Stimulated activated CD4-positive, alpha-beta T cell treated with anti-CD3 and anti-CD28 coated beads, Interleukin-12 subunit alpha, Interleukin-12 subunit beta, amount 100 ng/mL, for 4 hours (primary cell): Measurements from ENCODE around the gene SLC2A14.
A peak's percentile ranks its signal among the peaks of the same experiment; 100 is the strongest.
"Not testable (repeated sequence)": the region's sequence is repeated elsewhere in the genome, so short reads cannot be mapped to it uniquely, and the experiment has no call there.

ENCODE experiments used
- DNase-seq: peaks from one replicate; pipeline ENCODE4 v3.0.0-alpha.2; 2020

The SLC2A14 gene

GRCh38 chr12:7872566-7873319 is at the start of gene SLC2A14:
Gene SLC2A14 (minus strand): TSS chr12:7872915. CDS start chr12:7869880, 3,035 bp downstream.
- DNase-seq: no peak

GRCh38 chr12:7921181-7921580 is 48.5 kb upstream of the SLC2A14 start:
- not testable (repeated sequence) for DNase-seq

GRCh38 chr12:7918268-7918590 is 45.5 kb upstream of the SLC2A14 start:
- DNase-seq: not testable (repeated sequence)

DNA sequence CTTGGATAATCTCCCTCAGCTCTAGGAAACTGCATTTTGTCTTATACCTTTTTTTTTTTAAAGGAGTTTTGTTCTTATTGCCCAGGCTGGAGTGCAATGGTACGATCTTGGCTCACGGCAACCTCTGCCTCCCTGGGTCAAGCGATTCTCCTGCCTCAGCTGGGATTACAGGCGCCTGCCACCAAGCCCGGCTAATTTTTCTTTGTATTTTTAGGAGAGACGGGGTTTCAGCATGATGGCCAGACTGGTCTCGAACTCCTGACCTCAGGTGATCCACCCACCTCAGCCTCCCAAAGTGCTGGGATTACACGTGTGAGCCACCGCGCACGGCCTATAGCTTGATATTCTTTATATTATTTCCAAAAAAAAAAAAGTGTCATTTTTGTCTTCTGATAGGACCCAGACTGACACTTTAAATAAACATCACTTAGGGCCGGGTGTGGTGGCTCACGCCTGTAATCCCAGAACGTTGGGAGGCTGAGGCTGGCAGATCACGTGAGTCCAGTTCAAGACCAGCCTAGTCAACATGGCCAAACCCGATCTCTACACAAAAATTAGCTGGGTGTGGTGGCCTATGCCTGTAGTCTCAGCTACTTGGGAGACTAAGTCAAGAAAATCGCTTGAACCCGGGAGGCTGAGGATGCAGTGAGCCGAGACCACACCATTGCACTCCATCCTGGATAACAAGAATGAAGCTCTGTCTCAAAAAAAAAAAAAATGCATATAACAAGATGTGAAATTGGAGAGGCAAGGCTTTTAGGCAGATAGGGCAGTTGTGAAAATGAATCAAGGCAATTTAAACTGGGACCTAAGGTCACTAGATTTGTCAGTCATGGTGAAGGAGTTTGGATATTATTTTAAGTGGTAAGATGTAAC is 44.9 kb upstream of the SLC2A14 start:
- DNase-seq: no peak

DNA sequence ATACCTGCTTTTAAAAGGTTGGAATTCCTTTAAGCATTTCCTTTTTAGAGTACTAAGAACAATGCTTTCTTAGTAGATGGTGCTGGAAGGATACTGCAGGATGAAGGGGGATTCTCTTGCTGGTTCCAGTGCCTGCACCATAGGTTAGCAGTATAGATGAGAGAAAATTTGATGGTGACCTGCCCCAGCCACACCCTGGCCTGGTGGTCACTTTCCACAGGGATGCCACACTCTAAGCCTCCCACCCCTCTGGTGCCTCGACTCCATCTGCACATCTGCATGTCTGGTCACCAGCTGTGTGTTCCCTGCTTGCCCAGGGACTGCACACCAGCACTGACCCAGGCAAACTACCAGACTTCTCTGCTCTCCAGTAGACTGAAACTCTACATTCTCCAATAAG is 44.2 kb upstream of the SLC2A14 start:
- DNase-seq: no peak

DNA sequence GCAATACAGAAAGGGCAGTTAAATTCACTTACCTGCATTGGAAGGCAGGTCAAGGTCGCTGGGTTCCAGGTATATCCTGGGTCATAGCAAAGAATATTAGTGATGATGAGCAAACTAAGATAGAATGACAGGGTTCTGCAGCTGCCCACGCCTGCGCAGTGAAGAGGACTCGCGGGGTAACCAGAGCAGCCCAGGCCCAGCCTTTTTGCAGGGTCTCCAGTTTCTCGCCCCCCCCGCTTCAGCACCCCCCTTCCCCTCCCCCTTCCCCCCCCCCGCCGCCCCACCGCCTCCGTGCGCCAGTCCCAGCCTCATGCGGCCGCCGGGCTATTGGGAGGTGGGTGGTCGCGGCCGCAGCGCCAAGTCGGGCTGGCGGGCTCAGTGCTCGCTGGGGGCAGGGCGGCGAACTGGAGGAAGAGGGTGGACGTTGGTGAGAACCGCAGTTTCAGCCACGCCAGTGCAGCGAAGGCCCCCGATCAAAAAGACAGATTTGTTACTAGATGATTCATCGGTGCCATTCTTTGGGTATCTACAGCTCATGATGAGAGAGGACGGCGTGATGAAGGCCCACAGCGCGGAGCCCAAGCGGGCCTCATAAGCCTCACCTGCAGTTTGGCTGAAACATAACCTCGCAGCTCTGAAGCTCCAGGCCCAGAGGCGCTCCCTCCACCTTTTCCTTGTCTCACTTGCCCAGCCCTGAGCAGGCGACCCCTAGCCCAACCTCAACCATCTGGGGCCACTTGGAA is 43.1 kb upstream of the SLC2A14 start:
- DNase-seq: no peak

- not testable (repeated sequence) for DNase-seq
These were observed 37.4 kb upstream of the SLC2A14 start for GRCh38 chr12:7910106-7910505.

DNA sequence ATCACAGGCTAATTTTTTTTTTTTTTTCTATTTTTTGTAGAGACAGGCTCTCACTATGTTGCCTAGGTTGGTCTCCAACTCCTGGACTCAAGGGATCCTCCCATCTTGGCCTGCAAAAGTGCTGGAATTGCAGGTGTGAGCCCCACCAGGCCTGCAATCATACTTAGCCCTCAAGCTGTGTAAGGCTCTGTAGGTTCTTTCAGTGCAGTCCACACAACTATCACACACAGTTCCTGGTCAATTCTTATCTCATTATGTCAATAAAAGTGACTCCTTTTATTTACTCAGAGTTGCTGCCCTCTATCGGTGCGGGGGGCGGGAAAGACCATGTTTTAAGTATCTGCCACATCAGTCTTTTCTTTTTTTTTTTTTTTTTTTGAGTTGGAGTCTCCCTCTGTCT is 34.3 kb upstream of the SLC2A14 start:
- peak; percentile 13 for DNase-seq

- not testable (repeated sequence) for DNase-seq
These were observed 33.6 kb upstream of the SLC2A14 start for GRCh38 chr12:7906303-7906702.

DNA sequence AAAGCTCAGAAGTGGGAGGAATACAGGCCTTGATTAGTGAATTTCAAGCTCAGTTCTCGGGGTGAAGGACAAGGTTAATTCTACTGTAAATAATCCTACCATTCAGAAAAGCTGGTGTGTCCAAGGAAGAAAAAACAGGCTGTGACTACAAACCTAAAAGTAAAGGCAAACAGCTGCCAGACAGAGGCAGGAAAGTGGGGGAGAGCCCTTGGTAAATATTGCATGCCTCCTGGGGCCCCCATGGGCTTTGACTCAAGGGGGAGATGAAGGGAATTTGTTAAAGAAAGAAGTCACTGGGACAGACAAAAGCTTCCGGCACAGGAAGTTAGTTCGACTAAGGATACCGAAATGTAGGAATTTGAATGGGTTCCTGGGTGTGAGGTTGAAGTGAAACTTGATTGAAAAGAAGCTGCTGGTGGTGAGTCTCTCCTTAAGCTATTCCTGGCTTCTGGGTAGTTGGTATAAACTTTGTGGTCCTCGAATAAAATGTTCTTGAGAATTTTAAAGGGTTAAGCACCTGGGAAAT is 32.9 kb upstream of the SLC2A14 start:
- not testable (repeated sequence) for DNase-seq

- no peak for DNase-seq
These were observed 32.4 kb upstream of the SLC2A14 start for GRCh38 chr12:7905071-7905470.

DNA sequence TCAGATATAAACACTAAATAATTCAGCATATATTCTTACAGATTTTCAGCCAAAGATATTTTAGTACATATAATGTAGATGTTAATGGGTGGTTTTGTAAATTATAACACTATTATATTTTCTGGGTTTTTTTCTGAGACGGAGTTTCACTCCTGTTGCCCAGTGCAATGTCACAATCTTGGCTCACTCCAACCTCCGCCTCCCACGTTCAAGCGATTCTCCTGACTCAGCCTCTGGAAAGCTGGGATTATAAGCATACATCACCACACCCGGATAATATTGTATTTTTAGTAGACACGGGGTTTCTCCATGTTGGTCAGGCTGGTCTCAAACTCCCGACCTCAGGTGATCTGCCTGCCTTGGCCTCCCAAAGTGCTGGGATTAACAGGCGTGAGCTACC is 29.7 kb upstream of the SLC2A14 start:
- not testable (repeated sequence) for DNase-seq

DNA sequence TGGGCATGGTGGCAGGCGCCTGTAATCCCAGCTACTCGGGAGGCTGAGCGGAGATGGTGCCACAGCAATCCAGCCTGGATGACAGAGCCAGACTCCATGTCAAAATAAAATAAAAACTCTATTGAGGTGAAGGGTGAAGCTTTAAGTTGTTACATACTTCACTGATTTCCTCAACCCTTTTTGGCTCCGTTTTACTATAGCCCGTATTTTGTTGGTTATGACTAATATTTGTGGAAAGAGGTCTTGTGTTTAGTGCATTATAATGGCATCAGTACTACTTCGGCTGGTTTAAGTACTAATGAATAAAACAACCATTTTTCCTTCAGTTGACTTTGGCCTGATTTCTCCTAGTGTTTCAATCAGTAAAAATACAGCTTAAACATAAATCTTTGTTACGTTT is 27.0 kb upstream of the SLC2A14 start:
- DNase-seq: no peak

- DNase-seq: not testable (repeated sequence)
These were observed 24.0 kb upstream of the SLC2A14 start for GRCh38 chr12:7896726-7897125.

DNA sequence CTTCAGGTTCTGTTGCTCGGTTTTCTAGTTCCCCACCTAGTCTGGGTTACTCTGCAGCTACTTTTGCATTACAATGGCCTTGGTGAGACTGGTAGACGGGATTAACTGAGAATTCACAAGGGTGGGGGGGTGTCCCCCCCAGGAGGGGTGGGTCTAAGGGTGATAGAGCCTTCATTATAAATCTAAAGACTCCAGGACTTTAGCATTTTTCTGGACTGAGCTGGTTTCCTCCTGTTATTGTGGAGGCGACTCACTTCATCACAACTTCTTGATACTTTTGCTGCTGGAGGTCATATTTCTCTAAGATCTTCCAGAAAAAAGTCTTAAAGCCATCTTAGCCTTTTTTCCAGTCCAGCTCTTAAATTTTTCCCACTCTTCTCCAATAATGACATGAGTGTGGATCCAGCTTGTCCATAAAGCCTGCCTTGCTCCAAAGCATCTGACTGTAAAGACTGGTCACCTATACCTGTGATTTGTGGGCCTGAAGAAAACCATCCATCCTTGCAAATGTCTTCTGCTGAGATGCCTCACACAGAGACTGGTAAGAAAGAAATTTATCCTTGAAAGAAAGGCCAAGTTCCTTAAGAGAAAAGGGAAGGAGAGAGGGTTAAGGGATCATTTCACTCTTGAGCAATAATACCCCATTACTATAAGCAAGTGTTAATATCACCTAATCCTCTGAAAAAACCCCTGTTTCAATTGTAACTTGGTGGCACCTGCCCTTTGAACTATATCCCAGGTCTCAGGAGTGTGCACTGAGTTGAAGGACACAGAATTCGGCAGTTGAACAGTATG is 19.7 kb upstream of the SLC2A14 start:
- no peak for DNase-seq

GRCh38 chr12:7884689-7885088 is 12.0 kb upstream of the SLC2A14 start:
- DNase-seq: no peak

- not testable (repeated sequence) for DNase-seq
These were observed 9.0 kb upstream of the SLC2A14 start for GRCh38 chr12:7881736-7882120.

- not testable (repeated sequence) for DNase-seq
These were observed 8.4 kb upstream of the SLC2A14 start for GRCh38 chr12:7880952-7881735.

DNA sequence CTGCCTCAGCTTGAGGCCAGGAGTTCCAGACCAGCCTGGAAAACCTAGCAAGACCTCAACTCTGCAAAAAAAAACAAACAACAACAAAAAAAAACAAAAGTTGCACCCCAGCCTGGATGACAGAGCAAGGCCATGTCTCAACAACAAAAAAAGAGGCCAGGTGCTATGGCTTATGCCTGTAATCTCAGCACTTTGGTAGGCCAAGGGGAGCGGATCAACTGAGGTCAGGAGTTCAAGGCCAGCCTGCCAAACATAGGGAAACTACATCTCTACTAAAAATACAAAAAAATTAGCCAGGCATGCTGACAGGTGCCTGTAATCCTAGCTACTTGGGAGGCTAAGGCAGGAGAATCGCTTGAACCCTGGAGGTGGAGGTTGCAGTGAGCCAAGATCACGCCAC is 6.5 kb upstream of the SLC2A14 start:
- no peak for DNase-seq

DNA sequence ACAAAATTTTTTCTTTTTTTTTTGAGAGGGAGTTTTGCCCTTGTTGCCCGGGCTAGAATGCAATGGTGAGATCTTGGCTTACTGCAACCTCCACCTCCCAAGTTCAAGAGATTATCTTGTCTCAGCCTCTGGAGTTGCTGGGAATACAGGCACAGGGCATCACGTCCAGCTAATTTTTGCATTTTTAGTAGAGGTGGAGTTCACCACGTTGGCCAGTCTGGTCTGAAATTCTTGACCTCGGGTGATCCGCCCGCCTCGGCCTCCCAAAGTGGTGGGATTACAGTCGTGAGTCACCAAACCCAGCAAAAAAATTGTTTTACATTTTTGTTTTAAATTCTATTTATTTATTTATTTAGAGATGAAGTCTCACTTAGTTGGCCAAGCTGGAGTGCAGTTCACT is 4.7 kb upstream of the SLC2A14 start:
- DNase-seq: no peak

DNA sequence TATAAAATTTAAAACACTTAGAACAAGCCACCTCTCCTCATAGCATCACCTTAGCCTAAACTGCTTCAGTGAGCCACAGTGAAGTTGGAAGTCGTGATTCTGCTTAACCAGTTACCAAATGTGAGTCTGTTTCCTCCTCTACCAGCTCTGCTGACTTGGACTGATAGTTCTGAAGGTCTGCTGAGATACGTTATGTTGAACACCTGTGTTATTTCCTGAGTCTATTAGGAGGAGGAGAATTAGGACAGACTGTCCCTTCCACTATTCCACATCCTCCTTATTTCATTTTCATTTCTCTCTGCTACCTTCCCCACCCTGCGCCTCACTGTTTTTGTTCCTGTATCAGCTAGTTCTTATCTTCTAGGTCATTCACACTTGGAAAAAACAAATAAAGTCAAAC is 2.4 kb downstream of the SLC2A14 start:
- DNase-seq: no peak

DNA sequence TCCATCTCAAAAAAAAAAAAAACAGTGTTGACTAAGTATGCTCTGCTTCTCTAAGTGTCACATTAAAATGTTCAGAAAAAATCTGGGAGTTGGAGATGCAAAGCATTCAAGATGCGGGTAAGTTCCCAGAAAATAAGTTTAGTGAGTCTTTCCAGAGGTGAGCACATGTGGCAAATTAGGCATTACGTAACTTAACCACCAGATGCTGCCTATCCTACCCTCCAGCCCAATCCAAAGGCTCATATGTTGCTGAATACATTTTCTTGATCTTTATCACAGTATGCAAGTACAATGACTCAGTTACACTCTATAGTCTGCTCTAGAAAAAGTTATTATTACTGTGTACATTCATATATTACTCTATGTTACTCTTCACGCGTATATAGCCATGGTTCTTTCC is 3.6 kb downstream of the SLC2A14 start:
- DNase-seq: no peak
